GM18858 (cell line): ENCODE results near the gene LSM7.

Source experiments
- ATAC-seq: cut with Tn5 transposase; IDR thresholded peaks from one replicate; pipeline ENCODE4 v1.9.1; 2021; ENCODE audit not compliant: unreplicated experiment

LSM7 gene

GRCh38 chr19:2338751-2339643 is 10.6 kb upstream of the LSM7 start:
- no peak for ATAC-seq

- ATAC-seq, result no peak
Measured at GRCh38 chr19:2338055-2338615, 9.7 kb upstream of the LSM7 start.

GRCh38 chr19:2337329-2337707 is 8.9 kb upstream of the LSM7 start:
- no peak for ATAC-seq

- no peak for ATAC-seq
Measured at GRCh38 chr19:2336528-2337328, 8.3 kb upstream of the LSM7 start.

GRCh38 chr19:2335848-2336247 is 7.5 kb upstream of the LSM7 start:
- ATAC-seq, result no peak

- no peak for ATAC-seq
Measured at GRCh38 chr19:2334986-2335846, 6.8 kb upstream of the LSM7 start.

GRCh38 chr19:2334426-2334825 is 6.0 kb upstream of the LSM7 start:
- ATAC-seq, result no peak

GRCh38 chr19:2333807-2334211 is 5.4 kb upstream of the LSM7 start:
- ATAC-seq, result no peak

- ATAC-seq, result no peak
Measured at GRCh38 chr19:2333027-2333806, 4.8 kb upstream of the LSM7 start.

GRCh38 chr19:2332341-2333026 is 4.1 kb upstream of the LSM7 start:
- ATAC-seq, result no peak

- no peak for ATAC-seq
Measured at GRCh38 chr19:2331601-2332246, 3.3 kb upstream of the LSM7 start.

GRCh38 chr19:2330632-2331284 is 2.4 kb upstream of the LSM7 start:
- no peak for ATAC-seq

GRCh38 chr19:2330255-2330631 is 1.9 kb upstream of the LSM7 start:
- ATAC-seq, result no peak

GRCh38 chr19:2329501-2329916 is 1.1 kb upstream of the LSM7 start:
- ATAC-seq, result no peak

GRCh38 chr19:2329149-2329478 is 728 bp upstream of the LSM7 start:
- ATAC-seq, result no peak

GRCh38 chr19:2327773-2328400 is 499 bp downstream of the LSM7 start:
- no peak for ATAC-seq

- no peak for ATAC-seq
Measured at GRCh38 chr19:2326699-2327360, 1.6 kb downstream of the LSM7 start.
